HEK293 (cell line): Measurements from ENCODE around the gene PKHD1.

Source experiments
- CTCF ChIA-PET: fragments of 350-600 bp; formaldehyde crosslinking; extraction: SDS; loops from one replicate; lab custom pipeline; 2021; ENCODE audit warnings: antibody characterized with exemption; lab: Yijun Ruan, JAX
- POLR2A ChIA-PET: fragments of 300-600 bp; formaldehyde crosslinking; extraction: SDS; loops from one replicate; lab custom pipeline; 2020; ENCODE audit warnings: antibody characterized with exemption, inconsistent platforms; lab: Yijun Ruan, JAX
- H3K27ac ChIP-seq: fragments of 200-500 bp; sonication (Bioruptor generic); 2 replicates; pipeline ENCODE4 v1.5.1; 2014; ENCODE audit warnings: low read depth, low read length, control low read depth, inconsistent platforms; ENCODE audit errors: extremely low read depth
- H3K36me3 ChIP-seq, 2 experiments: fragments of 200-500 bp in 1 of 2; sonication (Bioruptor generic) in 1 of 2; 1 replicate in 1 of 2; 2 replicates in 1 of 2; pipeline ENCODE4 v1.5.1; 2014 to 2017; ENCODE audit warnings: inconsistent platforms in 2 of 2, low read length in 2 of 2; ENCODE audit not compliant: control insufficient read depth in 2 of 2, insufficient read depth in 1 of 2
- H3K4me1 ChIP-seq: fragments of 200-500 bp; sonication (Bioruptor generic); 2 replicates; pipeline ENCODE4 v1.5.1; 2014; ENCODE audit warnings: mild to moderate bottlenecking, low read length, inconsistent platforms; ENCODE audit not compliant: control insufficient read depth, insufficient read depth
- H3K4me3 ChIP-seq: 2 replicates; pipeline ENCODE4 v1.5.1; 2011; ENCODE audit warnings: low read depth, mild to moderate bottlenecking, control low read depth, low read length, moderate library complexity
- H3K9me3 ChIP-seq: fragments of 200-500 bp; sonication (Bioruptor generic); 2 replicates; pipeline ENCODE4 v1.5.1; 2014; ENCODE audit warnings: low read depth, low read length, inconsistent platforms; ENCODE audit not compliant: control insufficient read depth, insufficient read depth
- AEBP2 ChIP-seq: fragments of 450-650 bp; formaldehyde crosslinking; IDR thresholded peaks from 2 replicates; pipeline ENCODE4 v1.5.1; 2016; ENCODE audit warnings: missing biosample characterization, missing genetic modification characterization, borderline replicate concordance
- GLI2 ChIP-seq: fragments of 450-650 bp; formaldehyde crosslinking; IDR thresholded peaks from 2 replicates; pipeline ENCODE4; 2017; ENCODE audit warnings: missing biosample characterization, missing genetic modification characterization, low read depth, borderline replicate concordance
- GLI4 ChIP-seq: fragments of 450-650 bp; formaldehyde crosslinking; IDR thresholded peaks from 2 replicates; pipeline ENCODE4 v1.5.1; 2016; ENCODE audit warnings: missing biosample characterization, missing genetic modification characterization
- HOXD13 ChIP-seq: sonication (generic); formaldehyde crosslinking; IDR thresholded peaks from 2 replicates; pipeline ENCODE4 v1.8.0; 2022; ENCODE audit warnings: missing genetic modification reagents, borderline replicate concordance
- KLF9 ChIP-seq: fragments of 450-650 bp; formaldehyde crosslinking; IDR thresholded peaks from 2 replicates; pipeline ENCODE4 v1.5.1; 2016; ENCODE audit warnings: missing biosample characterization, missing genetic modification characterization, low read depth
- REPIN1 ChIP-seq: fragments of 450-650 bp; formaldehyde crosslinking; IDR thresholded peaks from 2 replicates; pipeline ENCODE4 v1.5.1; 2017; ENCODE audit warnings: missing biosample characterization, missing genetic modification characterization, low read depth
- SCRT2 ChIP-seq: fragments of 450-650 bp; formaldehyde crosslinking; IDR thresholded peaks from 2 replicates; pipeline ENCODE4 v1.5.1; 2016; ENCODE audit warnings: missing biosample characterization, missing genetic modification characterization
- YY1 ChIP-seq: fragments of 450-650 bp; formaldehyde crosslinking; IDR thresholded peaks from 2 replicates; pipeline ENCODE4 v1.5.1; 2018; ENCODE audit warnings: missing biosample characterization, missing genetic modification characterization
- ZBTB48 ChIP-seq: fragments of 450-650 bp; formaldehyde crosslinking; IDR thresholded peaks from 2 replicates; pipeline ENCODE4 v1.5.1; 2016; ENCODE audit warnings: missing biosample characterization, missing genetic modification characterization
- ZNF18 ChIP-seq: fragments of 450-650 bp; formaldehyde crosslinking; IDR thresholded peaks from 2 replicates; pipeline ENCODE4 v1.5.1; 2016; ENCODE audit warnings: missing biosample characterization, missing genetic modification characterization
- ZNF214 ChIP-seq: fragments of 450-650 bp; formaldehyde crosslinking; IDR thresholded peaks from 2 replicates; pipeline ENCODE4 v1.5.1; 2017; ENCODE audit warnings: missing biosample characterization, mild to moderate bottlenecking, missing genetic modification characterization, borderline replicate concordance
- ZNF23 ChIP-seq: fragments of 450-650 bp; formaldehyde crosslinking; IDR thresholded peaks from 2 replicates; pipeline ENCODE4 v1.5.1; 2016; ENCODE audit warnings: missing biosample characterization, missing genetic modification characterization, borderline replicate concordance
- ZNF266 ChIP-seq: fragments of 450-650 bp; formaldehyde crosslinking; IDR thresholded peaks from 2 replicates; pipeline ENCODE4 v1.5.1; 2016; ENCODE audit warnings: missing biosample characterization, missing genetic modification characterization, low read depth
- ZNF274 ChIP-seq, 2 experiments: fragments of 200-500 bp in 1 of 2; fragments of 450-650 bp in 1 of 2; sonication (Bioruptor generic) in 1 of 2; formaldehyde crosslinking in 1 of 2; IDR thresholded peaks; 2 replicates each; pipeline versions ENCODE4 v1.5.1 to v1.6.1; 2014 to 2016; ENCODE audit warnings: borderline replicate concordance in 1 of 2, inconsistent platforms in 1 of 2, low read length in 1 of 2, missing biosample characterization in 1 of 2, missing genetic modification characterization in 1 of 2
- ZNF302 ChIP-seq: fragments of 450-650 bp; formaldehyde crosslinking; IDR thresholded peaks from 2 replicates; pipeline ENCODE4 v1.5.1; 2016; ENCODE audit warnings: missing biosample characterization, missing genetic modification characterization, low read depth
- ZNF423 ChIP-seq: fragments of 450-650 bp; formaldehyde crosslinking; IDR thresholded peaks from 2 replicates; pipeline ENCODE4 v1.5.1; 2016; ENCODE audit warnings: missing biosample characterization, missing genetic modification characterization
- ZNF549 ChIP-seq: fragments of 450-650 bp; IDR thresholded peaks from 2 replicates; pipeline ENCODE4 v1.5.1; 2018; ENCODE audit warnings: missing biosample characterization, missing genetic modification characterization, mild to moderate bottlenecking, inconsistent platforms, moderate library complexity
- ZNF704 ChIP-seq: fragments of 450-650 bp; formaldehyde crosslinking; IDR thresholded peaks from 2 replicates; pipeline ENCODE4 v1.5.1; 2016; ENCODE audit warnings: missing biosample characterization, missing genetic modification characterization
- ZNF707 ChIP-seq: fragments of 450-650 bp; formaldehyde crosslinking; IDR thresholded peaks from 2 replicates; pipeline ENCODE4 v1.5.1; 2016; ENCODE audit warnings: missing biosample characterization, missing genetic modification characterization
- ZNF843 ChIP-seq: fragments of 450-650 bp; formaldehyde crosslinking; IDR thresholded peaks from 2 replicates; pipeline ENCODE4 v1.5.1; 2016; ENCODE audit warnings: missing biosample characterization, missing genetic modification characterization
- TF ChIP-seq, protein P1 (sequence below): fragments of 450-650 bp; formaldehyde crosslinking; IDR thresholded peaks from 2 replicates; pipeline ENCODE4 v1.5.1; 2016; ENCODE audit warnings: missing biosample characterization, missing genetic modification characterization
- TF ChIP-seq, protein P2 (sequence below): fragments of 450-650 bp; formaldehyde crosslinking; IDR thresholded peaks from 2 replicates; pipeline ENCODE4 v1.5.1; 2016; ENCODE audit warnings: missing biosample characterization, missing genetic modification characterization

PKHD1 gene

DNA sequence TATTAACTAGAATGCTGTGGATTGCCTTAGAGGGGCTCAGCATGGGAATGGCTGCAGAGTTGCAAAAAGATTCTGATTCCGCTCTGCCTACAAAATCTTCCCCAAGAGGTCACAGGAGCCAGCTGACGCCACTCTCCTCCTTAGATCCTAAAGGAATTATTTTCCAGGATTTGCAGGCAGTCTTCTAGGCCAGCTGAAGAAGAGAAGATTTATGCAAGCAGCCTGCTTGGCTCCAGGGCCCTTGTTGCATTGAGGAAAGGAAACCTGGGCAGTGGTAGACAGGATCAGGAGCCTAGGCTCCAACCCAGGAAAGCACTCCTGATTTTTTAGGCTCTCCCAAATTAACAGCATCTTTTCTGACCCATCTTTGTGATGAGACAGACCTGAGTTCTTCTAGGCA lies 245.8 kb downstream of the PKHD1 start (continued):
- TF ChIP-seq ZNF704 (tag by site-specific recombination) (no peak), ZBTB48 (no peak), REPIN1 (tag by site-specific recombination) (no peak)
- TF ChIP-seq, all 188 proteins: peak for 0

- ChIA-PET CTCF (interaction anchor here (1.0 kb wide), 1 partner anchor 16 kb away, joined by 5 read pairs; no protein-coding TSS in a partner anchor), POLR2A (no interaction called here)
- Histone ChIP-seq H3K36me3 (no peaks in the 10 kb centered on the region), H3K27ac (no peak overlapping the region), H3K4me3 (no peak overlapping the region), H3K4me1 (peaks cover 3% of the 10 kb centered on the region; the same call in 1 of the 2 replicates), H3K9me3 (no peaks in the 10 kb centered on the region)
- TF ChIP-seq YY1: no peak
- no peak for TF ChIP-seq ZNF843 (tag by site-specific recombination)
- TF ChIP-seq ZNF274 (IDR thresholded peaks at IDR 0.05; ENCODE audit: low read length): no peak
- no peak for TF ChIP-seq ZNF274 (tag by site-specific recombination; IDR thresholded peaks at IDR 0.05; ENCODE audit: borderline replicate concordance)
- no peak for TF ChIP-seq ZNF423 (tag by site-specific recombination)
- no peak for TF ChIP-seq ZNF214 (tag by site-specific recombination)
- TF ChIP-seq GLI4 (tag by site-specific recombination): no peak
- TF ChIP-seq GLI2: no peak
Measured at GRCh38 chr6:51839726-51840374, 247.6 kb downstream of the PKHD1 start.

GRCh38 chr6:51830666-51831065 lies 256.7 kb downstream of the PKHD1 start:
- no peaks in the 10 kb centered on the region for H3K9me3 ChIP-seq
- ChIA-PET CTCF (interaction anchor here (0.5 to 0.7 kb wide), 2 partner anchors 78 to 140 kb away, joined by 3 to 4 read pairs; no protein-coding TSS in a partner anchor), POLR2A (no interaction called here)
- no peak overlapping the region for H3K27ac ChIP-seq
- no peak overlapping the region for H3K4me3 ChIP-seq
- TF ChIP-seq HOXD13 (CRISPR knock-in tag) (no peak), ZNF266 (tag by site-specific recombination) (no peak), ZNF302 (tag by site-specific recombination) (no peak), SCRT2 (tag by site-specific recombination) (no peak), ZNF549 (tag by site-specific recombination) (no peak), ZNF707 (tag by site-specific recombination) (no peak), KLF9 (tag by site-specific recombination) (no peak), AEBP2 (tag by site-specific recombination) (no peak), ZNF18 (tag by site-specific recombination) (no peak), ZNF23 (no peak)
- TF ChIP-seq, protein P1, sequence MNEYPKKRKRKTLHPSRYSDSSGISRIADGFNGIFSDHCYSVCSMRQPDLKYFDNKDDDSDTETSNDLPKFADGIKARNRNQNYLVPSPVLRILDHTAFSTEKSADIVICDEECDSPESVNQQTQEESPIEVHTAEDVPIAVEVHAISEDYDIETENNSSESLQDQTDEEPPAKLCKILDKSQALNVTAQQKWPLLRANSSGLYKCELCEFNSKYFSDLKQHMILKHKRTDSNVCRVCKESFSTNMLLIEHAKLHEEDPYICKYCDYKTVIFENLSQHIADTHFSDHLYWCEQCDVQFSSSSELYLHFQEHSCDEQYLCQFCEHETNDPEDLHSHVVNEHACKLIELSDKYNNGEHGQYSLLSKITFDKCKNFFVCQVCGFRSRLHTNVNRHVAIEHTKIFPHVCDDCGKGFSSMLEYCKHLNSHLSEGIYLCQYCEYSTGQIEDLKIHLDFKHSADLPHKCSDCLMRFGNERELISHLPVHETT: no peak
- TF ChIP-seq, protein P2, sequence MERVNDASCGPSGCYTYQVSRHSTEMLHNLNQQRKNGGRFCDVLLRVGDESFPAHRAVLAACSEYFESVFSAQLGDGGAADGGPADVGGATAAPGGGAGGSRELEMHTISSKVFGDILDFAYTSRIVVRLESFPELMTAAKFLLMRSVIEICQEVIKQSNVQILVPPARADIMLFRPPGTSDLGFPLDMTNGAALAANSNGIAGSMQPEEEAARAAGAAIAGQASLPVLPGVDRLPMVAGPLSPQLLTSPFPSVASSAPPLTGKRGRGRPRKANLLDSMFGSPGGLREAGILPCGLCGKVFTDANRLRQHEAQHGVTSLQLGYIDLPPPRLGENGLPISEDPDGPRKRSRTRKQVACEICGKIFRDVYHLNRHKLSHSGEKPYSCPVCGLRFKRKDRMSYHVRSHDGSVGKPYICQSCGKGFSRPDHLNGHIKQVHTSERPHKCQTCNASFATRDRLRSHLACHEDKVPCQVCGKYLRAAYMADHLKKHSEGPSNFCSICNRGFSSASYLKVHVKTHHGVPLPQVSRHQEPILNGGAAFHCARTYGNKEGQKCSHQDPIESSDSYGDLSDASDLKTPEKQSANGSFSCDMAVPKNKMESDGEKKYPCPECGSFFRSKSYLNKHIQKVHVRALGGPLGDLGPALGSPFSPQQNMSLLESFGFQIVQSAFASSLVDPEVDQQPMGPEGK: no peak
- H3K4me1 ChIP-seq: no peaks in the 10 kb centered on the region
- no peaks in the 10 kb centered on the region for H3K36me3 ChIP-seq
